K562 (cell line): ENCODE results near the gene ADORA2B. TPM values are rescaled to one million over a fixed set of nuclear protein-coding genes. Genes with fewer than 3 reads are reported as not detected.

Experiments used
- ATF3 ChIP-seq, 2 experiments: fragments of 450-650 bp in 1 of 2; sonication (generic) in 1 of 2; formaldehyde crosslinking in 1 of 2; IDR thresholded peaks in 1 of 2; conservative IDR thresholded peaks in 1 of 2; 2 replicates each; pipeline versions ENCODE4 v1.6.1 to v1.8.1; 2016 to 2023; ENCODE audit warnings: mild to moderate bottlenecking in 2 of 2, moderate library complexity in 2 of 2, inconsistent platforms in 1 of 2, missing genetic modification reagents in 1 of 2
- CHD2 ChIP-seq: IDR thresholded peaks from 2 replicates; pipeline ENCODE4 v1.6.1; 2011; ENCODE audit warnings: low read depth, low read length
- DMBX1 ChIP-seq: fragments of 250-450 bp; sonication (Bioruptor Pico); IDR thresholded peaks from 2 replicates; pipeline ENCODE4 v1.8.0; 2022; ENCODE audit warnings: inconsistent platforms, mild to moderate bottlenecking, moderate library complexity, borderline replicate concordance
- DPF2 ChIP-seq: fragments of 450-650 bp; IDR thresholded peaks from 2 replicates; pipeline ENCODE4 v1.6.1; 2016
- ELF1 ChIP-seq: fragments of 200-800 bp; sonication (Bioruptor generic); IDR thresholded peaks from 2 replicates; pipeline ENCODE4 v1.6.1; 2016; ENCODE audit warnings: missing genetic modification characterization, missing compliant biosample characterization
- ETV5 ChIP-seq: sonication (generic); formaldehyde crosslinking; IDR thresholded peaks from 2 replicates; pipeline ENCODE4 v1.4.0; 2020; ENCODE audit warnings: low read depth, mild to moderate bottlenecking, missing genetic modification reagents
- NFYB ChIP-seq: IDR thresholded peaks from 2 replicates; pipeline ENCODE4 v1.6.1; 2011; ENCODE audit warnings: mild to moderate bottlenecking, moderate library complexity; ENCODE audit not compliant: insufficient read length; ENCODE audit errors: extremely low read depth
- NKRF ChIP-seq: fragments of 450-650 bp; IDR thresholded peaks from 2 replicates; pipeline ENCODE4 v1.6.1; 2016; ENCODE audit warnings: borderline replicate concordance
- PATZ1 ChIP-seq: fragments of 250-450 bp; sonication (Bioruptor Pico); IDR thresholded peaks from 2 replicates; pipeline ENCODE4 v1.5.0; 2020; ENCODE audit warnings: mild to moderate bottlenecking, borderline replicate concordance
- PURB ChIP-seq: sonication (generic); formaldehyde crosslinking; IDR thresholded peaks from 2 replicates; pipeline ENCODE4 v1.9.0; 2021; ENCODE audit warnings: low read depth, mild to moderate bottlenecking, missing genetic modification reagents
- SMAD3 ChIP-seq: fragments of 450-650 bp; formaldehyde crosslinking; conservative IDR thresholded peaks from 2 replicates; pipeline ENCODE4 v1.4.0; 2020; ENCODE audit warnings: mild to moderate bottlenecking
- SRF ChIP-seq, 2 experiments: fragments of 250-450, 450-650 bp in 1 of 2; sonication (Bioruptor Pico) in 1 of 2; sonication (generic) in 1 of 2; formaldehyde crosslinking; IDR thresholded peaks; 2 replicates each; pipeline versions ENCODE4 v1.5.0 to v1.5.1; 2020 to 2022; ENCODE audit warnings: mild to moderate bottlenecking in 1 of 2, missing genetic modification reagents in 1 of 2
- SRSF1 ChIP-seq: fragments of 200-400 bp; formaldehyde crosslinking; IDR thresholded peaks from 2 replicates; pipeline ENCODE4 v1.6.1; 2017; ENCODE audit warnings: mild to moderate bottlenecking, low read depth, low read length, moderate library complexity
- TBP ChIP-seq: optimal IDR thresholded peaks from 2 replicates; pipeline ENCODE3; 2011; ENCODE audit warnings: low read depth, low read length, improper control_type of control experiment
- U2AF2 ChIP-seq: fragments of 200-400 bp; formaldehyde crosslinking; optimal IDR thresholded peaks from 2 replicates; pipeline ENCODE3; 2017; ENCODE audit warnings: low read depth, mild to moderate bottlenecking, low read length
- VEZF1 ChIP-seq: fragments of 200-800 bp; sonication (Bioruptor generic); IDR thresholded peaks from 2 replicates; pipeline ENCODE4 v1.6.1; 2017; ENCODE audit warnings: missing genetic modification characterization, missing compliant biosample characterization
- YY1 ChIP-seq, 3 experiments: IDR thresholded peaks; 2 replicates each; pipeline ENCODE4 v1.6.1; 2011; ENCODE audit warnings: low read length in 2 of 3, mild to moderate bottlenecking in 2 of 3, moderate library complexity in 2 of 3, borderline replicate concordance in 1 of 3, control low read depth in 1 of 3, low read depth in 1 of 3; ENCODE audit not compliant: insufficient read depth in 3 of 3, insufficient replicate concordance in 2 of 3, control insufficient read depth in 1 of 3, insufficient read length in 1 of 3; ENCODE audit errors: extremely low read depth in 1 of 3
- ZBTB1 ChIP-seq: sonication (generic); formaldehyde crosslinking; IDR thresholded peaks from 2 replicates; pipeline ENCODE4 v1.8.1; 2023; ENCODE audit warnings: missing genetic modification reagents, low read depth, mild to moderate bottlenecking, borderline replicate concordance
- ZNF121 ChIP-seq: sonication (generic); formaldehyde crosslinking; conservative IDR thresholded peaks from 2 replicates; pipeline ENCODE4 v1.8.0; 2022; ENCODE audit warnings: missing genetic modification reagents
- polyA plus RNA-seq, 8 experiments: library from polyadenylated mRNA; depleted of rRNA in 4 of 8; stranded (reverse) in 5 of 8; unstranded in 3 of 8; fragments of >200 nt; fragmentation: Nextera tagmentation in 2 of 8; fragmentation: Illumina TruSeq in 1 of 8; extraction: Ambion mirVana in 2 of 8; extraction: Trizol in 1 of 8; gene quantifications; 2 replicates each; pipeline versions ENCODE4 v1.2.1 to v1.2.3, GENCODE V29; 2011 to 2014; ENCODE audit warnings: inconsistent platforms in 1 of 8, missing spikeins in 1 of 8
- total RNA-seq, 7 experiments: library from RNA; depleted of rRNA in 6 of 7; stranded (reverse); fragments of >200 nt in 6 of 7; fragmentation: Illumina TruSeq in 2 of 7; extraction: Trizol in 2 of 7; gene quantifications; 2 replicates each; pipeline versions ENCODE4 v1.2.1 to v1.2.3, GENCODE V29; 2011 to 2021; ENCODE audit warnings: low replicate concordance in 1 of 7

ADORA2B gene
- total and polyA plus RNA-seq, 9 of the 15 experiments (the other 6 are each of a cell fraction or from before 2014, with no cell fraction given): 6.4 to 16.6 (median 10.5) TPM

- TF ChIP-seq NKRF (no peak), TBP (no peak), YY1 (IDR thresholded peaks at IDR 0.05; ENCODE audit: borderline replicate concordance in 1 of 3, control insufficient read depth in 1 of 3, extremely low read depth in 1 of 3, insufficient read depth in 3 of 3, insufficient read length in 1 of 3, insufficient replicate concordance in 2 of 3, low read depth in 1 of 3, low read length in 2 of 3) (no peak), ZNF121 (no peak), ZBTB1 (CRISPR knock-in tag) (no peak), CHD2 (no peak), SRSF1 (no peak), SRF (CRISPR knock-in tag; IDR thresholded peaks at IDR 0.05) (no peak), PURB (CRISPR knock-in tag) (no peak), PATZ1 (CRISPR knock-in tag) (no peak), ELF1 (tag) (no peak; the same call in 1 of the 2 replicates), ETV5 (no peak), SMAD3 (CRISPR knock-in tag) (no peak), DMBX1 (CRISPR knock-in tag) (no peak), ATF3 (IDR thresholded peaks at IDR 0.05) (peak; percentile 34; the same call in 1 of the 2 replicates), ATF3 (CRISPR knock-in tag; conservative IDR thresholded peaks at IDR 0.05) (no peak), NFYB (no peak), DPF2 (peak; percentile 92), U2AF2 (no peak), VEZF1 (CRISPR knock-in tag) (0 out of 2 replicates have a peak, but pooled peaks have one; percentile 15)
These were observed 37.0 kb downstream of the ADORA2B start (continued) for GRCh38 chr17:15981646-15982580.
